Stomach (tissue), 9 donors: Measurements from ENCODE around the gene JPH2. TPM values are rescaled to one million over a fixed set of nuclear protein-coding genes. Genes with fewer than 3 reads are reported as not detected.

Experiments used
- DNase-seq, 2 donors: peaks; one replicate each; pipeline versions ENCODE4 v3.0.0 to v3.0.0-alpha.2; 2013 to 2019
- H3K27ac ChIP-seq, 5 donors: fragments of 200-600 bp in 4 of 5; sonication (generic) in 4 of 5; one replicate each; pipeline ENCODE4 v1.5.1; 2013 to 2019; ENCODE audit warnings: mild to moderate bottlenecking in 1 of 5, moderate library complexity in 1 of 5
- H3K27me3 ChIP-seq, 3 donors: fragments of 200-600 bp; sonication (generic); one replicate each; pipeline ENCODE4 v1.5.1; 2017 to 2019; ENCODE audit warnings: mixed run types in 1 of 3
- H3K36me3 ChIP-seq, 4 donors: fragments of 200-600 bp; sonication (generic); 1 replicate in 3 of 4; 2 replicates in 1 of 4; pipeline ENCODE4 v1.5.1; 2016 to 2019
- H3K4me1 ChIP-seq, 4 donors: fragments of 200-600 bp; sonication (generic); one replicate each; pipeline ENCODE4 v1.5.1; 2016 to 2019
- H3K4me3 ChIP-seq, 4 donors: fragments of 200-600 bp; sonication (generic) in 3 of 4; one replicate each; pipeline ENCODE4 v1.5.1; 2016 to 2019; ENCODE audit warnings: mild to moderate bottlenecking in 1 of 4
- H3K9me3 ChIP-seq, 4 donors: fragments of 200-600 bp; sonication (generic); one replicate each; pipeline ENCODE4 v1.5.1; 2016 to 2019
- EP300 ChIP-seq: sonication (generic); formaldehyde crosslinking; IDR thresholded peaks from one replicate; pipeline ENCODE4 v1.6.1; 2017; ENCODE audit warnings: antibody characterized with exemption
- POLR2A ChIP-seq, 4 donors: fragments of 450-650 bp; IDR thresholded peaks; one replicate each; pipeline ENCODE4 v1.6.1; 2016; ENCODE audit warnings: antibody characterized with exemption in 4 of 4, control low read depth in 2 of 4, mild to moderate bottlenecking in 1 of 4, moderate library complexity in 1 of 4
- POLR2AphosphoS5 ChIP-seq, 3 donors: sonication (generic); formaldehyde crosslinking; IDR thresholded peaks; one replicate each; pipeline ENCODE4 v1.6.1; 2016; ENCODE audit warnings: antibody characterized with exemption in 3 of 3
- WGBS, 5 donors: extraction: QIAGEN DNeasy Blood & Tissue Kit in 3 of 5; methylation state at CpG; one replicate each; pipeline versions ENCODE4 v1.1.5 to v1.1.7; 2013 to 2018; 5-methylcytosine and 5-hydroxymethylcytosine counted together
- intact Hi-C: fragments of 100-400 bp; cut with DNase I; formaldehyde crosslinking; loops from one replicate; pipeline ENCODE4 v1.15.1; 2023; ENCODE audit warnings: low total_unique reads
- polyA plus RNA-seq, 3 donors: library from polyadenylated mRNA; stranded (reverse); fragments of 200-250 nt; gene quantifications; one replicate each; pipeline ENCODE4 v1.2.3, GENCODE V29; 2013
- total RNA-seq, 5 donors: library from RNA; depleted of rRNA; stranded (reverse); fragments of >200 nt; gene quantifications; one replicate each; pipeline versions ENCODE4 v1.1.0 to v1.2.3, GENCODE V29; 2014 to 2016
- TF ChIP-seq, protein P1 (sequence below), 7 experiments: fragments of 450-650 bp in 4 of 7; fragments of 200-600 bp in 3 of 7; sonication (generic) in 3 of 7; IDR thresholded peaks; one replicate each; pipeline ENCODE4 v1.5.1; 2016 to 2019; ENCODE audit warnings: antibody characterized with exemption in 7 of 7, control low read depth in 2 of 7, mild to moderate bottlenecking in 1 of 7
- donor health status: healthy with polysubstance abuse.
- donor health status: Bipolar disorder and iron deficiency.
- donor health status: healthy.

Gene JPH2
- total and polyA plus RNA-seq, 8 donors: 0.15 to 51.9 (median 10.9) TPM

- DNase-seq: no peak
- 92 to 99% (median 95%) methylated on average over 4 to 5 of the region's 5 CpGs for WGBS, 5 donors
- H3K4me3 ChIP-seq: no peak overlapping the region
These were observed 35.0 kb upstream of the JPH2 start for GRCh38 chr20:44222027-44222426.

GRCh38 chr20:44221368-44221954 lies 34.5 kb upstream of the JPH2 start:
- TF ChIP-seq POLR2AphosphoS5 (IDR thresholded peaks at IDR 0.05): no peak
- TF ChIP-seq EP300: no peak
- no peak for TF ChIP-seq POLR2A (IDR thresholded peaks at IDR 0.05)
- TF ChIP-seq, protein P1, sequence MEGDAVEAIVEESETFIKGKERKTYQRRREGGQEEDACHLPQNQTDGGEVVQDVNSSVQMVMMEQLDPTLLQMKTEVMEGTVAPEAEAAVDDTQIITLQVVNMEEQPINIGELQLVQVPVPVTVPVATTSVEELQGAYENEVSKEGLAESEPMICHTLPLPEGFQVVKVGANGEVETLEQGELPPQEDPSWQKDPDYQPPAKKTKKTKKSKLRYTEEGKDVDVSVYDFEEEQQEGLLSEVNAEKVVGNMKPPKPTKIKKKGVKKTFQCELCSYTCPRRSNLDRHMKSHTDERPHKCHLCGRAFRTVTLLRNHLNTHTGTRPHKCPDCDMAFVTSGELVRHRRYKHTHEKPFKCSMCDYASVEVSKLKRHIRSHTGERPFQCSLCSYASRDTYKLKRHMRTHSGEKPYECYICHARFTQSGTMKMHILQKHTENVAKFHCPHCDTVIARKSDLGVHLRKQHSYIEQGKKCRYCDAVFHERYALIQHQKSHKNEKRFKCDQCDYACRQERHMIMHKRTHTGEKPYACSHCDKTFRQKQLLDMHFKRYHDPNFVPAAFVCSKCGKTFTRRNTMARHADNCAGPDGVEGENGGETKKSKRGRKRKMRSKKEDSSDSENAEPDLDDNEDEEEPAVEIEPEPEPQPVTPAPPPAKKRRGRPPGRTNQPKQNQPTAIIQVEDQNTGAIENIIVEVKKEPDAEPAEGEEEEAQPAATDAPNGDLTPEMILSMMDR (IDR thresholded peaks at IDR 0.05): no peak
- H3K9me3 ChIP-seq: no peaks in the 10 kb centered on the region
- H3K4me1 ChIP-seq: peaks cover 0 to 23% (median 9%) of the 10 kb centered on the region in 4 donors
- no peak overlapping the region for H3K27ac ChIP-seq
- H3K4me3 ChIP-seq: no peak overlapping the region
- no peaks in the 10 kb centered on the region for H3K27me3 ChIP-seq
- intact Hi-C loops: no loop called here
- peaks cover 0 to 15% (median 9%) of the 10 kb centered on the region in 4 donors for H3K36me3 ChIP-seq
- 89 to 94% (median 91%) methylated on average over 3 of the region's 3 CpGs for WGBS, 5 donors
- DNase-seq: no peak

More at GRCh38 chr20:44222027-44222426, 35.0 kb upstream of the JPH2 start:
- H3K27me3 ChIP-seq: no peaks in the 10 kb centered on the region
- no peak for TF ChIP-seq POLR2AphosphoS5 (IDR thresholded peaks at IDR 0.05)
- no peak for TF ChIP-seq EP300
- TF ChIP-seq, protein P1 (IDR thresholded peaks at IDR 0.05): no peak
- no peak for TF ChIP-seq POLR2A (IDR thresholded peaks at IDR 0.05)
- peaks cover 0 to 21% (median 9%) of the 10 kb centered on the region in 4 donors for H3K4me1 ChIP-seq
- H3K36me3 ChIP-seq: peaks cover 0 to 15% (median 8%) of the 10 kb centered on the region in 4 donors
- no peak overlapping the region for H3K27ac ChIP-seq
- intact Hi-C loops: no loop called here
- no peaks in the 10 kb centered on the region for H3K9me3 ChIP-seq

DNA sequence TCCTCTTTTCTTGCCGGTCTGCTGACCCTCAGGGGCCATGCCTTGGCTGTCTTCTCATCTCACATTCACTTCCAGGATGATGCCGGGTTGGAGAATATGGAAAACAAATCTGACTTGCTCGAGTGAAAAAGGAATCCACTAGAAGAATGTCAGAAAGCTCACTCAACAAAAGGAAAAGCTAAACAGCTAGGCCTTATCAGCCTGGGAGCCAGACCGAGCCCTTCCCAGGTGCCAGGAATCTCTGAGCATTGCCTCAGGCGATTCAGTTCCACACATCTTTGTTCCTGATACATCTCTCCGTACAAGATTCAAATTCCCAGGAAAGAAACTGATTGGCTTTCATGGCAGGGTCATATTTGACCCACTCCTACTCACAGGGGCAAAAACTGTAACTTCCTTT lies 32.8 kb upstream of the JPH2 start:
- Histone ChIP-seq H3K4me1 (peaks cover 0 to 28% (median 12%) of the 10 kb centered on the region in 4 donors), H3K4me3 (no peak overlapping the region), H3K27ac (peak overlapping the region in 1 of 5 donors; percentile 14), H3K9me3 (no peaks in the 10 kb centered on the region), H3K36me3 (peaks cover 0 to 15% (median 7%) of the 10 kb centered on the region in 4 donors), H3K27me3 (no peaks in the 10 kb centered on the region)
- no peak for DNase-seq
- intact Hi-C loops: loop anchor here (5.0 to 10.0 kb wide), 3 partner anchors 88 to 395 kb away; no protein-coding TSS in a partner anchor
- no peak for TF ChIP-seq POLR2A (IDR thresholded peaks at IDR 0.05)
- TF ChIP-seq EP300: no peak
- WGBS, 5 donors: 26 to 51% (median 33%) methylated on average over 6 of the region's 6 CpGs

- no peak for DNase-seq
- Histone ChIP-seq H3K27ac (peak overlapping the region in 1 of 5 donors; percentile 14), H3K4me3 (no peak overlapping the region), H3K27me3 (no peaks in the 10 kb centered on the region), H3K9me3 (no peaks in the 10 kb centered on the region), H3K36me3 (peaks cover 0 to 15% (median 7%) of the 10 kb centered on the region in 4 donors), H3K4me1 (peaks cover 0 to 28% (median 13%) of the 10 kb centered on the region in 4 donors)
- TF ChIP-seq EP300 (no peak), POLR2AphosphoS5 (IDR thresholded peaks at IDR 0.05) (no peak), POLR2A (IDR thresholded peaks at IDR 0.05) (no peak)
- TF ChIP-seq, protein P1 (IDR thresholded peaks at IDR 0.05): no peak
- intact Hi-C loops: loop anchor here (5.0 to 10.0 kb wide), 3 partner anchors 88 to 396 kb away; no protein-coding TSS in a partner anchor
- 34 to 55% (median 46%) methylated on average over 5 of the region's 5 CpGs for WGBS, 5 donors
These were observed 32.3 kb upstream of the JPH2 start for GRCh38 chr20:44219170-44219730.
